ENCODE measurements around the gene TTC9B.
"Not testable (repeated sequence)": the region's sequence is repeated elsewhere in the genome, so short reads cannot be mapped to it uniquely, and the experiment has no call there.

The TTC9B gene

DNA sequence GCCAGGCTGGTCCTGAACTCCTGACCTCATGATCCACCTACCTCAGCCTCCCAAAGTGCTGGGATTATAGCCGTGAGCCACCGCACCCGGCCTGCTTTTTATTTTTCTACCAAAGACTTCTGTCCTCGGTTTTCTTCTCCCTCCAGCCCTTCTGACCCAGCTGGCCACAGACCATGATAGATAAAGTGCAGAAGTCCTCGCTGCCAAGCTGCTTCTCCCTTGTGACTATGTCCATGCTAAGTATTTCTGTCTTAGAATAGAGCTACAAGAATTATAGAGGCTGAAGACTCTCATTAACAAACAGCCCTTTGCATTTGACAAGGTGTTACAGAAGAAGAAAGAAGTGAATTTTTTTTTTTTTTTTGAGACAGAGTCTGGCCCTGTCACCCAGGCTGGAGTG is 42.4 kb downstream of the TTC9B start:
- no peak overlapping the region for H3K4ac ChIP-seq (ENCODE audit: low read depth, low read length)

DNA sequence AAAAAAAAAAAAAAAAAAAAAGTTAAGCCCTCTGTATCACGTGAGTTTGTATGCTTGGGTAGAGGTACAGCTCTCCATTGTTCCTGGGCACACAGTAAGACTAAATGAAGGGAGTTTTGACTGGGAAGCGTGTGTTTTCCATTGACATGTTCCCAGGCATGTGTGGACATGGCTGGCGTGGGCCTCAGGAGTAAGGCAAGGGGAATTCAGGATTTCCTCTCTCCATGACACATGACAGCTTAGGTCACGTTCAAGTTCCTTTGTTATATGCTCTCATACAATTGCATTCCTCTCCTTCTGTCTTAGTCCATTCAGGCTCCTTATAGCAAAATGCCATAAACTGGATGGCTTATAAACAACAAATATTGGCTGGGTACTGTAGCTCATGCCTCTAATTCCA is 44.1 kb downstream of the TTC9B start:
- no peak for DNase-seq
- Histone ChIP-seq H3K23ac (ENCODE audit: low read length) (no peak overlapping the region), H3K36me3 (ENCODE audit: control insufficient read depth, insufficient read depth, low read length) (no peaks in the 10 kb centered on the region), H2BK120ac (ENCODE audit: low read depth, low read length) (no peak overlapping the region), H3K27ac (ENCODE audit: low read depth, low read length) (no peak overlapping the region), H3K9ac (ENCODE audit: low read length) (no peak overlapping the region), H3K4me3 (ENCODE audit: low read length) (no peak overlapping the region), H3K18ac (ENCODE audit: low read length) (no peak overlapping the region), H3K4me1 (ENCODE audit: control insufficient read depth, low read depth, low read length) (no peaks in the 10 kb centered on the region), H2AK5ac (ENCODE audit: low read length) (no peak overlapping the region), H2BK5ac (ENCODE audit: low read length) (no peak overlapping the region), H3K56ac (ENCODE audit: low read length) (no peak overlapping the region), H4K5ac (ENCODE audit: low read length) (no peak overlapping the region), H3K79me1 (ENCODE audit: low read length) (no peaks in the 10 kb centered on the region), H3K4ac (ENCODE audit: low read depth, low read length) (no peak overlapping the region), H3K27me3 (ENCODE audit: insufficient read depth, low read length, poor library complexity) (no peaks in the 10 kb centered on the region), H4K8ac (ENCODE audit: low read depth, low read length) (no peak overlapping the region), H3K79me2 (ENCODE audit: control insufficient read depth, insufficient read depth, low read length) (no peaks in the 10 kb centered on the region), H2BK15ac (replicated peaks; ENCODE audit: low read depth) (no peak overlapping the region), H3K4me2 (ENCODE audit: low read length) (no peak overlapping the region)
- WGBS (ENCODE audit: extremely low coverage, insufficient coverage, low lambda C conversion rate): no CpG with 5 or more reads among the region's 4 CpGs

More for the DNA sequence above, 42.4 kb downstream of the TTC9B start:
- H4K5ac ChIP-seq (ENCODE audit: low read length): no peak overlapping the region
- no peak overlapping the region for H2BK5ac ChIP-seq (ENCODE audit: low read length)
- no peak overlapping the region for H3K18ac ChIP-seq (ENCODE audit: low read length)
- no peak overlapping the region for H2BK15ac ChIP-seq (replicated peaks; ENCODE audit: low read depth)
- H3K4me2 ChIP-seq (ENCODE audit: low read length): no peak overlapping the region
- H2BK120ac ChIP-seq (ENCODE audit: low read depth, low read length): no peak overlapping the region
- H3K56ac ChIP-seq (ENCODE audit: low read length): no peak overlapping the region
- no peak overlapping the region for H3K27ac ChIP-seq (ENCODE audit: low read depth, low read length)
- no peaks in the 10 kb centered on the region for H3K4me1 ChIP-seq (ENCODE audit: control insufficient read depth, low read depth, low read length)
- no peak overlapping the region for H4K8ac ChIP-seq (ENCODE audit: low read depth, low read length)
- H3K9ac ChIP-seq (ENCODE audit: low read length): no peak overlapping the region
- no peak overlapping the region for H2AK5ac ChIP-seq (ENCODE audit: low read length)
- H3K27me3 ChIP-seq (ENCODE audit: insufficient read depth, low read length, poor library complexity): no peaks in the 10 kb centered on the region
- H3K79me1 ChIP-seq (ENCODE audit: low read length): no peaks in the 10 kb centered on the region
- H3K79me2 ChIP-seq (ENCODE audit: control insufficient read depth, insufficient read depth, low read length): no peaks in the 10 kb centered on the region
- no peak overlapping the region for H3K23ac ChIP-seq (ENCODE audit: low read length)
- DNase-seq: no peak
- no peaks in the 10 kb centered on the region for H3K36me3 ChIP-seq (ENCODE audit: control insufficient read depth, insufficient read depth, low read length)
- no CpG with 5 or more reads among the region's 5 CpGs for WGBS (ENCODE audit: extremely low coverage, insufficient coverage, low lambda C conversion rate)
- no peak overlapping the region for H3K4me3 ChIP-seq (ENCODE audit: low read length)

DNA sequence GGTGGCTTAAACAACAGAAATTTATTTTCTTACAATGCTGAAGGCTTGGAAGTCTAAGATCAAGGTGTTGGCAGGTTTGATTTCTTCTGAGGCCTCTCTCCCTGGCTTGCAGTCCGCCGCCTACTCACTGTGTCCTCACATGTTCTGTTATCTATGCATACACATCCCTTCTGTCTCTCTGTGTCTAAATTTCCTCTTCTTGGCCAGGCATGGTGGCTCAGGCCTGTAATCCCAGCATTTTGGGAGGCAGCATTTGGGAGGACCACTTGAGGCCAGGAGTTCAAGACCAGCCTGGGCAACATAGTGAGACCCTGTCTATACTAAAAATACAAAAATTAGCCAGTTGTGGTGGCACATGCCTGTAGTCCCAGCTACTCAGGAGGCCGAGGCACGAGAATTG is 46.9 kb downstream of the TTC9B start:
- not testable (repeated sequence) for H2BK120ac ChIP-seq (ENCODE audit: low read depth, low read length); H3K4me1 ChIP-seq (ENCODE audit: control insufficient read depth, low read depth, low read length); H3K18ac ChIP-seq (ENCODE audit: low read length); H3K27ac ChIP-seq (ENCODE audit: low read depth, low read length); H3K23ac ChIP-seq (ENCODE audit: low read length); H3K4ac ChIP-seq (ENCODE audit: low read depth, low read length); H2BK5ac ChIP-seq (ENCODE audit: low read length); H3K4me2 ChIP-seq (ENCODE audit: low read length); H2AK5ac ChIP-seq (ENCODE audit: low read length); H3K36me3 ChIP-seq (ENCODE audit: control insufficient read depth, insufficient read depth, low read length); H2BK15ac ChIP-seq (replicated peaks; ENCODE audit: low read depth); H3K4me3 ChIP-seq (ENCODE audit: low read length); H3K27me3 ChIP-seq (ENCODE audit: insufficient read depth, low read length, poor library complexity); H3K56ac ChIP-seq (ENCODE audit: low read length); H3K79me1 ChIP-seq (ENCODE audit: low read length); DNase-seq; H4K8ac ChIP-seq (ENCODE audit: low read depth, low read length); H3K9ac ChIP-seq (ENCODE audit: low read length); H3K79me2 ChIP-seq (ENCODE audit: control insufficient read depth, insufficient read depth, low read length); H4K5ac ChIP-seq (ENCODE audit: low read length)
- no CpG with 5 or more reads among the region's 4 CpGs for WGBS (ENCODE audit: extremely low coverage, insufficient coverage, low lambda C conversion rate)

DNA sequence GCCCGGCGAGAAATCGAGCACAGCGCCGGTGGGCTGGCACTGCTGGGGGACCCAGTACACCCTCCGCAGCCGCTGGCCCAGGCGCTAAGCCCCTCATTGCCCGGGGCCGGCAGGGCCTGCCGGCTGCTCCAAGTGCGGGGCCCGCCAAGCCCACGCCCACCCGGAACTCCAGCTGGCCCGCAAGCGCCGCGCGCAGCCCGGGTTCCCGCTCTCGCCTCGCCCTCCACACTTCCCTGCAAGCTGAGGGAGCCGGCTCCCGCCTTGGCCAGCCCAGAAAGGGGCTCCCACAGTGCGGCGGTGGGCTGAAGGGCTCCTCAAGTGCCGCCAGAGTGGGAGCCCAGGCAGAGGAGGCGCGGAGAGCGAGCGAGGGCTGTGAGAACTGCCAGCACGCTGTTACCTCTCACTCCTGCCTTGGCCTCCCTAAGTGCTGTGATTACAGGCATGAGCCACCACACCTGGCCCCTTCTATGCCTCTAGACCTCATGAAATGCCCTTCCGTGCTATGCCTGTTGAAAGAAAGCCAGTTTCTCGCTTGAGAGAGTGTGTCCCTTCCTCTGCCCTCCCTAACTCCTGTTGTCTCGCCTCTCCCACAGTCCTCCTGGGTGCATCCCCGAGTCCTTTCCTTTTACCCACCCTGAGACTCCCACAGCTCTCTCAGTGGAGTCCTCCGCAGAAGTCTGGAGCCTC is 47.7 kb downstream of the TTC9B start:
- H3K56ac ChIP-seq (ENCODE audit: low read length); H2BK5ac ChIP-seq (ENCODE audit: low read length); H2BK120ac ChIP-seq (ENCODE audit: low read depth, low read length); H2BK15ac ChIP-seq (replicated peaks; ENCODE audit: low read depth); H3K79me1 ChIP-seq (ENCODE audit: low read length); H3K27me3 ChIP-seq (ENCODE audit: insufficient read depth, low read length, poor library complexity); H3K23ac ChIP-seq (ENCODE audit: low read length); DNase-seq; H3K4me1 ChIP-seq (ENCODE audit: control insufficient read depth, low read depth, low read length); H3K4me3 ChIP-seq (ENCODE audit: low read length); H3K79me2 ChIP-seq (ENCODE audit: control insufficient read depth, insufficient read depth, low read length); H3K4me2 ChIP-seq (ENCODE audit: low read length); H3K9ac ChIP-seq (ENCODE audit: low read length); H3K4ac ChIP-seq (ENCODE audit: low read depth, low read length); H3K18ac ChIP-seq (ENCODE audit: low read length); H4K8ac ChIP-seq (ENCODE audit: low read depth, low read length); H4K5ac ChIP-seq (ENCODE audit: low read length); H2AK5ac ChIP-seq (ENCODE audit: low read length); H3K27ac ChIP-seq (ENCODE audit: low read depth, low read length); H3K36me3 ChIP-seq (ENCODE audit: control insufficient read depth, insufficient read depth, low read length): not testable (repeated sequence)
- WGBS (ENCODE audit: extremely low coverage, insufficient coverage, low lambda C conversion rate): no CpG with 5 or more reads among the region's 39 CpGs

DNA sequence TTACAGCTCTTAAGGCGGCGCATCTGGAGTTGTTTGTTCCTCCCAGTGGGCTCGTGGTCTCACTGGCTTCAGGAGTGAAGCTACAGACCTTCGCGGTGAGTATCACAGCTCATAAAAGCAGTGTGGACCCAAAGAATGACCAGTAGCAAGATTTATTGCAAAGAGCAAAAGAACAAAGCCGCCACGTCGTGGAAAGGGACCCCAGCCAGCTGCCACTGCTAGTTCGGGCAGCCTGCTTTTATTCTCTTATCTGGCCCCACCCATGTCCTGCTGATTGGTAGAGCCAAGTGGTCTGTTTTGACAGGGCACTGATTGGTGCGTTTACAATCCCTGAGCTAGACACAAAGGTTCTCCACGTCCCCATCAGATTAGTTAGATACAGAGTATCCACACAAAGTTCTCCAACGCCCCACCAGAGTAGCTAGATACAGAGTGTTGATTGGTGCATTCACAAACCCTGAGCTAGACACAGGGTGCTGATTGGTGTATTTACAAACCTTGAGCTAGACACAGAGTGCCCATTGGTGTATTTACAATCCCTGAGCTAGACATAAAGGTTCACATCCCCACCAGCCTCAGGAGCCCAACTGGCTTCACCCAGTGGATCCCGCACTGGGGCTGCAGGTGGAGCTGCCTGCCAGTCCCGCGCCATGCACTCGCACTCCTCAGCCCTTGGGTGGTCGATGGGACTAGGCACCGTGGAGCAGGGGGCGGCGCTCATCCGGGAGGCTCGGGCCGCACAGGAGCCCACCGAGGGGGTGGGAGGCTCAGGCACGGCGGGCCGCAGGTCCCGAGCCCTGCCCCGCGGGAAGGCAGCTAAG is 48.5 kb downstream of the TTC9B start:
- H2BK15ac ChIP-seq (replicated peaks; ENCODE audit: low read depth); H2BK5ac ChIP-seq (ENCODE audit: low read length); H3K79me1 ChIP-seq (ENCODE audit: low read length); H2BK120ac ChIP-seq (ENCODE audit: low read depth, low read length); H3K4ac ChIP-seq (ENCODE audit: low read depth, low read length); H3K9ac ChIP-seq (ENCODE audit: low read length); H3K36me3 ChIP-seq (ENCODE audit: control insufficient read depth, insufficient read depth, low read length); H3K4me3 ChIP-seq (ENCODE audit: low read length); H3K4me2 ChIP-seq (ENCODE audit: low read length); H2AK5ac ChIP-seq (ENCODE audit: low read length); H3K79me2 ChIP-seq (ENCODE audit: control insufficient read depth, insufficient read depth, low read length); DNase-seq; H3K27ac ChIP-seq (ENCODE audit: low read depth, low read length); H4K8ac ChIP-seq (ENCODE audit: low read depth, low read length); H3K27me3 ChIP-seq (ENCODE audit: insufficient read depth, low read length, poor library complexity); H3K18ac ChIP-seq (ENCODE audit: low read length); H4K5ac ChIP-seq (ENCODE audit: low read length); H3K56ac ChIP-seq (ENCODE audit: low read length); H3K23ac ChIP-seq (ENCODE audit: low read length); H3K4me1 ChIP-seq (ENCODE audit: control insufficient read depth, low read depth, low read length): not testable (repeated sequence)
- WGBS (ENCODE audit: extremely low coverage, insufficient coverage, low lambda C conversion rate): no CpG with 5 or more reads among the region's 30 CpGs

Measured in mesendoderm (in vitro differentiated cells).